DMS 273 (cell line): Measurements from ENCODE around the gene AP1G2.
A peak's percentile ranks its signal among the peaks of the same experiment; 100 is the strongest.

Experiments
- DNase-seq: peaks from one replicate; lab custom pipeline; 2025; ENCODE audit not compliant: unreplicated experiment; lab: John Stamatoyannopoulos, UW

Gene AP1G2

DNA sequence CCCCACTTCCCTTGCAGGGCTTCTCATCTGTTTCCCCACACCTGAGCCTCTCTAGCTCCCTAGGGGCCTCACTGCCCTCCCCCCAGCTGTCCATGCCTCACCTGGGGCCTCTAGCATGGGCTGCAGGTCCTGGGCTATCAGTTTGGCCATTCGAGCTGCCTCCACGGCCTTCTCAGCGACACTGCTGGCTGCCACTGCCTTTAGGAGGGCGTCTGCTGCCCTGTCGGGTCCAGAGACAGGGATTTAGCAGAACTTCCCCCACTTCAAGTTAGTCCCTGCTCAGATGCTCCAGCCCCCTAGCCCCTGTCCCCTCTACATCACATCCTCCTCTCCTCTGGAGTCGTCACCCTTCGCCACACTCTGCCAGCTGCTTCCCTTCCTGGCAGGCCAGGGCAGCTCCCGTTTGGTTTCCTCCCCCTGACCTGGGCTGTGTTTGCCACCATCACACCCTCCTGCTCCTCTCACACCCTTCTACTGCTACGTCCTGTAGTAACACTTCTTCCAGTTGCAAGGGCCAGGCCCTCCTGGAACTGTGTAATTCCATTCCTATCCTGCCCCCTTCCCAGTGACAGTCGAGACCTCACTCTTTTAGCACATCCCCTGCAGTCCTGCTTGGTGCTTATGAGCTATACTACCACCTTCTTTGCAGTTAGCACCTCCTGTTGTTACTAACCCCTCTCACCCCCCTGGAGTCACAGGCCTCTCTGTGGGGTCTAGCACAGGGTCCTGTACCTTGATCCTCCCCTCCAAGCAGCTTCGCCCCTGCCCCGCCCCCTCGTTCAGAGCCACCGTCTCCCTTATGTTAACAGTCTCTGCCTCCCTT lies 4.3 kb upstream of the AP1G2 start:
- no peak for DNase-seq

DNA sequence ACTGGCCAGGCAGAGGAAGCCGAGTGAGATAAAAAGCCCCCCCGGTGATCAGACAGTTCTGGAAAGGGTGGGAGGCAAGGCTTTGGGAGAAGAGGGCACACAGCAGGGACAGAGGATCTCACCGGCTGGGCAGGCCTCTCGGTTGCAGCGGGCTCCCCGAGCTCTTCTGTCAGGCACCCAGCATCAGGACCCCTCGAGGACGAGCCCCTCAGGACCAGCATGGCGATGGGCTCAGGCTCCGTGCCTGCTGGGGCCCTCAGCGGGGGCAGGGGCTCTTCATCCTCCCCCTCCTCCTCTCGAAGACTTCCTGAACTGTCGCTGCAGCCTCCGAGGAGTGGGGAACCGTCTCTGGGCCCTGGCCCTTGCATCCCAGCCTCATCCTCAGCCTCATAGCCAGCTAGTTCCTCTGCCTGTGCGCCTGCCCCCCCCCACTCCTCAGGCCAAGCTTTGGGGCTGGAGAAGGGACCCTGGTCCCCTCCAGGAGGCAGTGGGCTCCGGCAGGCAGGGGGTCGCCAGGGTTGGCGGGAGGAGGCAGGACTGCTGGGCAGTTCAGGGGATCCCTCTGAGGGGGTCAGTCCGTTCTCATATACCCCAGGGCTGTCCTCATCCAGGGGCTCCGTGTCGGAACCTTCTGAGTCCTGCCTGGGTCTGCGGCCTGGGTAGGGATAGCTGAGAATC lies 3.4 kb upstream of the AP1G2 start:
- DNase-seq = no peak

DNA sequence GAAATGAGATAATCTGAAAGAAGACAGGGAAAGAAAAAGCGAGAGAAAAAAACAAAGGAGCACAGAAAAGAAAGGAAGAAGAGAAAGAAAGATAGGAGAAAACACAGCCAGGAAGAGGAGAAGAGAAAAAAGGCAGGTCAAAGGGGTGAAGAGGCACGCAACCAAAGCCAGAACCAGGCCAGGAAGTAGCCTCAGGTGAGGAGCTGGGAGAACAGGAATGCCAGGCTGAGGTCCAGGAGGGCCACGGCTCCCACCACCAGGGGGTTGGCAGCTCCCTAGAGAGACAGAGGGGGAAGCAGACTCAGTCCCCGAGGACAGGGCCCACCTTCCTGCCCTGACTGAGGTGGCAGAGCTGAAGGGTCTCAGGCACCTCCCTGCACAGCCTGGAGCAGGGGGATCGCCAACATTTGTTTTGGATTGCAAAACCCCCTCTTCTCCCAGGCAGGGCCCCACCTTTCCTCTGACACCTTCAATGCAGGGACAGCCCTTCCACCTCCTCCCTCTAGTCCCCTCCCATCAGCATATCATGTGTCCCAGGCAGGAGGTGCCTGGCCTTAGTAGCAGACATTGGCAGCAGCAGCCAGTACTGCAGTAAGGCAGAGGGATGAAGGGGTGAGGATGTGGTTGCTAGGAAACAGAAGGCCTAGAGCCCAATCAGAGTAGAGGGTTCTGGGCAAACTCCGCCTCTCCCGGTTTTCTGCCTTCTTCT lies 2.0 kb upstream of the AP1G2 start:
- peak; percentile 87 for DNase-seq

DNA sequence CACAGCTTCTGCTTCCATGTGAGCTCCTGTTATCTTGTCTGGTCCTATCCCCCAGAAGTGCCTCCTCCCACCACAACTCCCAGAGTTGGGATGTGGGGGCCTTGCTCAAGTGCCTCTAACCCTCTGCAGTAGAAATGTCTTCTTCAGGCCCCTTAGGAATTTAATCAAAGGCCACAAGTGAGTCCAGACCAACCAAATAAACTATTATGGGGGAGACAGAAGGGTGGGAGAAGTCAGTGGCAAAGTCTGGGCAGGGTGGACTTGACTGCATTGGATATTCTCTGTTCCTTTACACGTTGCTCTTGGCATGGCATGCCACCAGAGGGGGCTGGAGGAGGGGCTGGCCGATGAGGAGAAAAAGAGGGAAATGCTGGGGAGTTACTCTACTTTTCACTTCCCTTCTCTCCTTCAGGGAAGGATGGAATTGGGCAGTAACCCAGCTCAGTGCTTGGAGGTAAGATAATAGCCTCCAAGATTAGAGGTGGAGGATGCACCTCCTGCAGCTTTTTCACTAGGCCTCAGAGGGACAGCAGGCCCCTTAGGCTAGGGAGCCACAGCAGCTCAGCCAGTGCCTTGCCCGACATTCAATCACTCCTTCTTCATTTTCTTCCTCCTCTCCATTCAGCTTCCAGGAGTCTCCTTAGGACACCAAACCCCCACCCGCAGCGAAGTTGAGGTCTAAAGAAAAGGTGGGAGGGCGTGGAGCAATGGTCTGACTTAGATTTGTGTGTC lies 1.2 kb upstream of the AP1G2 start:
- peak; percentile 76 for DNase-seq

DNA sequence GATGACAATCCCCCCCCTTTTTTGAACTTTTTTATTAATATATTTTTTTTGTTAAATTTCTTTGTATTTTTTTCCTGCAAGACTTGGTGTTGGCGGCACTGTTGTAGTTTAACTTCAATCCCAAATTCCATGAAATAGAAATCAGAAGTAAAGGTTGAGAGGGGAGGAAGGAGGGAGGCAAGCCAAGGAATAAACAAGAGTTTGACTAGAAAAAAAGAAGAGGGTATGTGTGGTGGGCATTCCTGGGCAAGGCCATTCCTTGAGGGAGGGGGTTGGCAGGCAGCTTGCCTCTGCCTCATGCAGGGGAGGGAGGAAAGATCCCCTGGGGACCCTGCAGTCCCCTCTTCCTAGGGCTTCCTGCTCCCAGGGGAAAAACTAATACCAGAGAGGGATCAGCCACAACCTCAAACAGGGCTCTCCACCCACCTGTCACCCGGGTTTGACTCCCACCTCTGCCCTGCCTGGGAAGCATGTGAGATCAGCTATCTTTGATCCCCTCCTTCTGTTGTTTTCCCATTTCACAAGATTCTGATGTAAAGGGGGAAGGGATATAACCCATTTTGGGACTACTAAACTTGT lies 519 bp upstream of the AP1G2 start:
- DNase-seq = no peak

DNA sequence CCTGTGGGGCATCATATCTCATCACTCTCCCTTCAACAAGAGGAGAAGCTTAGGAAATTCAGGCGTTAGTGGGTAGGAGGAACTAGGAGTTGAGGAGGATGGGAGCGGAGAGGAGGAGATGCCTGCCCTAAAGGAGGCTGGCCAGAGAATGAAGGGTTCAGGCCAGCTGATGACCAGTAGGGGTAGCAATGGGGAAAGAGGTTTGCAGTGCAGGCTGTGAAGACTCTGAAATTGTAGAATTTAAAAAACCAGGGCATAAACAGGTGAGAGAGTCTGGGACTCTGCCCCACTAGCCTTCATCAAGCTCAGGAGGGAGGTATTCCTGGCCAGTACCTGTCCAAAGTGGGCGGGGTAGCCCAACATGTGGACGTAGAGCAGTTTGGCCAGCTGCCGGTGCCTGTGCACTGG lies 809 bp downstream of the AP1G2 start:
- no peak for DNase-seq

DNA sequence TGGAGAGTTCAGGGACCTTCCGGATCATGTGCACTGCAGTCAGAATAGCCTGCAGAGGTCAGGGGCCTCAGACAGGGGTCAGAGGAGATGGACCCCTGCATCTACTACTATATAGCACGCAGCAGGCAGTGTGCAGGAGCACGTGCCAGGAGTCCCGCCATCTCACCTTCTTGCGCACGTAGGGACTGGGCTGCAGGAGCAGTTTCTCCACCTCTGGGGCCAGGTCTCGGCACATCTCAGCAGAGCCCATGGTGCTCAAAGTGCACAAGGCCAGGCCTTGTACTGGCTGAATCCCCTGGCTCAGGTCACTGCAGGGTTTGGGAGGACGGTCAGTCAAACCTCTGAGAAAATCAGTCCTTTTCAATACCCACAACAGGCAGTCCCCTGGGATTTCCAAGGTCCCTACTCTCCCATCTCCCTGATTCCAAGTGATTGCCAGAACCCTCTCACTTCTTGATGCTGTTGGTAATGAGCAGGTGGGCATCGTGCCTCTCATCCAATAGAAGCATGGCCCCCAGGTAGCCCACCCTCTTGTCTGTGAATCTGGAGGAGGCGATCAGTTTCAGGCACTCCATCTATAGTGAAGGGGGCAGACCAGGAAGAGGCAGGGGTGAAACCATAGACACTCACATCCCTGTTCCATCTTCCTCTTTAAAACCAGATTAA lies 1.3 kb downstream of the AP1G2 start:
- no peak for DNase-seq

DNA sequence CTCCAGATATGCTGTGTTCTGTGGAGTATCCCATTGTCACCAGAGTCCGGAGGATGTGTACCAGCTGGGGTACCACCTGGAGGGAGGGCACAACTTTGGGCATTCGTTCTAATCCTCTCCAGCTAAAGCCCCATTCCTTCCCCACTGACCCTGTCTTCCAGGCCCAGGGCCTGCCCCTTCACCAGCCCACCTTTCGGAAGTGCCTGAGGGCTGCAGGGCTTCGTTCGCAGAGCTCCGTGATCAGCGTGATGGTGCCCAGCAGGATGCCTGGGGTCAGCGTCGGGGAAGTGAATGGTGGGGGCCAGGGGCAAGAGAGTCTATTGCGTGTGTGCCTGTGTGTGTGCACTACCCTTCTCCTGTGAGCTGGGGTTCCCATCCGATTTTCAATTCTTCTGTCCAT lies 2.0 kb downstream of the AP1G2 start:
- DNase-seq = no peak

DNA sequence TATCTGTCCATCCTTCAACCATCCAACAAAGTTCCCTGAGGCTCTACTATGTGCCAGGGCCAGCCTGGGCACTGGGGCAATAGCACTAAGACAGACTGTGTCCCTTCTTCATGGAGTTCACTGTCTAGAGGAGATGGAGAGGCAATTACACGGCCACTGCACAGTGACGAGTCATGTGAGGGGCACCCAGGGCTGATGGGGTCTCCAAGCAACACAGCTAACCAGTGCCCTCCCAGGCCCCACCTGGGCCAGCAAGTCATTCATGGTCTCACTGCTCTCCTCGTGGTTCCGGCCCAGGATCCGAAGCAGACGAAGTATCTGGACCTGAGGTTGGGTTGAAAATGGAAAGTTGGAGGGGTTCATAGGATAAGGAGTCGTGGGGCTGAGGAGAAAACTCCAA lies 2.7 kb downstream of the AP1G2 start:
- DNase-seq = no peak

DNA sequence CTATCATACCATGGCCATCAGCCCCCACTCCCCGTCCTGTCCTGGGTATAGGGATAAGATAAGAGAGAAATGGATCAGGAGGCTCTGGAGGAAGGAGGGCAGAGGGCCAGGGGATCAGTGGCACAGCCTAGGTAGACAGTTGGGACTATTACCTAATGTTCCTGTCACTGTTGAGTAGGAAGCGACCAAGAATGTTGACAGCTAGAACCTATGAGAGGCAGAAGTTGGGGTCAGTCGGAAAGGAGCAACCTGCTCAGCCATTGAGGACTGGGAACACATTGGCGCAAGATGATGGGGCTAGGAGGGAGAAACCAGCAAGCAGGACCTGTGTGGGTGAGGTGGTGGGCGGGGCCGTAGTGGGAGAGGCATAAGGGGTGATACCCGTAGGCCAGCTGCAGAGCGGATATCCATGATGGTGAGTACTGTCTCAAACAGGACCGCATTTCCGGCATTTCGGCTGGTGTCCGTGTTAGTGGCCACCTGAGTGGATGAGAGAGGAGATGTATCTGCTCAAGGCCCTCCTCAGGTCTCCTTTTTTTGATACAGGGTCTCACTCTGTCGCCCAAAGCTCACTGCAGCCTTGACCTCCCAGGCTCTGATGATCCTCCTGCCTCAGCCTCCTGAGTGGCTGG lies 3.3 kb downstream of the AP1G2 start:
- DNase-seq = no peak

DNA sequence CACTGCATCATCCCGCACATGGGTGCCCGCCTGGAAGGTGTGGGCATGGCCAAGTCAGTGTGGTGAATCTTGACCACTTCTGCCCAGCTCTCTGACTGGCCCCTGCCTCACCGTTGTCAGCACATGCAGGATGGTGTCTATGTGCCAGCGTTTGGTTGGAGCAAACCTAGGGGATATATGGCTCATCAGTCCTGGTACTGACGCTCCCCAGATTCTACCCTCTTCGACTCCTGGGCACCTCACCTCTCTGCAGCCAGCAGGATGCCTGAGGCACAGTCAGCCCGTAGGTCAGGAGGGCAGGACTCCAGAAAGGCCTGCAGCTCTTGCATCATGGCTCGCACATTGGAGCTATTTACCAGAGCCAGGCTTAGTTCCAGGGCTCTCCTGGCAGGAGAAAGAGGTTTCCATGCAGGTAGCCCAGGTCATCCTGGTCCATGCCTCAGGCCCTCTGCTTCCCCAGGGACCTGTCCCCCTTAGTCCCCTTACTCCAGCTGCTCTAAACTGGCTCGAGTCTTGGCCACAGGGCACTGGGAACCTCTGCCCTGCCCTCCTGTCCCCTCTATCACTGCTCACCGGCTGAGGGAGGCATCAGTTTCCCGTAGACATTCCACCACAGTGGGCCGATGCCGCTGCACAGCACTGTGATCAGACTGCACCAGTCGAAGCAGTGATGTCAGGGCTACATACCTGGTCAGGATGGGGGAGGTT lies 4.0 kb downstream of the AP1G2 start:
- no peak for DNase-seq

DNA sequence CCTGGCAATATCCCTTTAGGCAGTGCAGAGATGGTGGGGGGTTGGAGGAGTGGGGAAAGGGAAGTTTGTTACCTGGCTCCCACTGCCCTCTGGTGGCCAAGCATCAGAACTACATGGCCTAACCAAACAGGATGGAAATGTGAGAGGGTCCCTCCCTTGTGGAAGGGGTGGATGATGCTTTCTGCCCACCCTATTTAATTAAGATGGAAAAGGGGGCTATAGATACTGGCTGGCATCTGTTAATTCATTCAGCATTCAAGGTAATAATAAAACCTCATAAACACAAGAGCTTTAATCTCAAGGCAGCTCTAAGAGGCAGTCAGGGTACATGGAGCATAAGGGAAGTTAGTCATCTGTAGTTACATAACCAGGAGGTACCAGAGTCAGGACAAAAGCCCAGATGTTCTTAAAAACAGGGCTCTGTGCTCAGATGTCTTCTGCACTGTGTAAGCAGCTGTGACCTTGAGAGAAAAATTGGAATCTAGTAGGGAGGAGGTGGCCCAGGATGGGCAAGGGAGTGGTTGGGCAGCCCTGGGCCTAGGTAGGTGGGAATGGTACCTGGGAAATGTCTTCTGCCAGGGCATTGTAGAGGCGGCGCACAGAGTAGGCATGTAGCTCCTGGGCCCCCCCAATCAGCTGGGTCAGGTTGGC lies 4.6 kb downstream of the AP1G2 start:
- peak; percentile 83 for DNase-seq

DNA sequence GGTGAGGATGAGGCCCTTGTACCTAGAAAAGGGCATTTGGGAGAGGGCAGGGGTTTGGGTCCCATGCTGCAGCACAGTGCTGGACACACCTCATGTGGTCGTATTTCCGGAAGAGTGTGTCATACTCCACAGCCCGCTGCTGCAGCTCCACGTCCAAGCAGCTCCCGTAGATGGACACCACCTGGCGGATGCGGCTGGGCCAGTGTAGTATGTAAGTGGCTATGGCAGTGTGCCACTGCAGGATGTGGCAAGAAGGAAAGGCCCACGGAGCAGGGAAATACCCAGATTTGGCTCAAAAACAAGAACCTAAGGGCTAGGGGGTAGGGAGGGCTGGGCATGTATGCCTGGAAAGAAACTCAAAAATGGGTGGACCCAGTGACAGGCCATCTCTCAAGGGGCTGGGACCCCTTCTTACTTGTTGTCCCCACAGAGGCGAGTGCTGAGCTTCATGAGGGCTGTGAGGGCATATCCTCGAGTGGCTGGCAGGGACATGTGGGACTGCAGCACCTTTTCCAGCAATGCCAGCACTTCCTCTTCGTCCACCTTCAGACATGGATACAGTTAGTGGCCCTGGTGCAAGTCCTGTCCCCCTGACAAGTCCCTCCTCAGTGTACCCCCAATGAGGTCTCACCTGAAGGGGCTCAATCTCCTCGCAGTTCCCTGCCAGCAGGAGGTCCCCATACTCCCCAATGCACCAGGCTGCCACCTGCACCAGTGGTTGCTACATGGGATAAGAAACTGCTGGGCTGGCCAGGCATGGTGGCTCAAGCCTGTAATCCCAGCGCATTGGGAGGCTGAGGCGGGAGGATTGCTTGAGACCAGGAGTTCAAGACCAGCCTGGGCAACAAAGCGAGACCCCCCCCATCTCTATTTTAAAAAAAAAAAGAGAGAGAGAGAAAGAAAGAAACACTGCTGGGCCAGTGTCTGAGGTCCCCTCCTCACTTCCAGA lies 5.4 kb downstream of the AP1G2 start:
- no peak for DNase-seq

DNA sequence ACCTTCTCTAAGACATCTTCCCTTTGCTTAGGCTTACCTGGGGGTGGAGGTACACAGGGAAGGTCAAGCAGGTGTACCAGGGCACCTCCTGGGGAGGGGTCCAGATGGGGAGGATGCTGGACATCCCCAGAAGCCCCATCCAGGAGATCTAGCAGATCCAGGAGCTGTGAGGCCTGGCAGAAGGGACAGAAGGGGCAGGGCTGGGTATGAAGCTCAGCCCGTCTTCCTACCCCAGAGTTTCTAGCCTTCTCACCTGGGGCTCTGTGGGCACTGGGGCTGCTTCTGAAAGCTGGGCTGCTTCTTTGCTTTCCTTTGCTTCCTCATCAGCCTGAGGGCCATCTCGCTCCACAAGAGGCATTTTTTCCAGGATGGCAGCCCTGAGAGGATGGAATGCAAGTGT lies 6.3 kb downstream of the AP1G2 start:
- no peak for DNase-seq

DNA sequence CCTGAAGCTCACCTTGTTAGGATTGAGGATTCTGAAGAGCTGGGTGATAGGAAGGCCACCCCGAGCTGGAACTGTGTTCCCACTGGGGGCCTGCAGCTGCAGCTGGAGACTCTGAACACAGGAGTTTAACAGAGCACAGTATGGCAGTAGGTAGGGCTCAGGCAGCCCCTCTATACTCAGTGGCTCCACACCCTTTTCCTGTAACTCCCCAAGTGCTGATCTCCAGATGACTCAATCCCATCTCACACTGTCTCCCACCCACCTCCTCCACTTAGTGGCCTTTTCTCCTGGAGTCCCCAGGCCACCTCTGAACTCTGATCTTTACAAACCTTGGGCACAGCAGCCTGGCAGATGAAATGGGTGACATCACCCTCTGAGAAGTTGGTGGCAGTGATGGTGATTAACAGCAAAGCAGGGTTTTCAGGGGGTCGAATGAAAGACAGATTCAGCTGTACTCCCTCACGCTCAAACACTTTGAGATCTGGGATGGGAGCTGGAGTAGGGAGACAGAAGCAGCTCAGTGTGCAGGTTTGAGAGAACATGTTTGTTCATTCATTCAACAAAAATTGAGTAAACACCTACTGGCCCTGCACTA lies 7.6 kb downstream of the AP1G2 start:
- no peak for DNase-seq

DNA sequence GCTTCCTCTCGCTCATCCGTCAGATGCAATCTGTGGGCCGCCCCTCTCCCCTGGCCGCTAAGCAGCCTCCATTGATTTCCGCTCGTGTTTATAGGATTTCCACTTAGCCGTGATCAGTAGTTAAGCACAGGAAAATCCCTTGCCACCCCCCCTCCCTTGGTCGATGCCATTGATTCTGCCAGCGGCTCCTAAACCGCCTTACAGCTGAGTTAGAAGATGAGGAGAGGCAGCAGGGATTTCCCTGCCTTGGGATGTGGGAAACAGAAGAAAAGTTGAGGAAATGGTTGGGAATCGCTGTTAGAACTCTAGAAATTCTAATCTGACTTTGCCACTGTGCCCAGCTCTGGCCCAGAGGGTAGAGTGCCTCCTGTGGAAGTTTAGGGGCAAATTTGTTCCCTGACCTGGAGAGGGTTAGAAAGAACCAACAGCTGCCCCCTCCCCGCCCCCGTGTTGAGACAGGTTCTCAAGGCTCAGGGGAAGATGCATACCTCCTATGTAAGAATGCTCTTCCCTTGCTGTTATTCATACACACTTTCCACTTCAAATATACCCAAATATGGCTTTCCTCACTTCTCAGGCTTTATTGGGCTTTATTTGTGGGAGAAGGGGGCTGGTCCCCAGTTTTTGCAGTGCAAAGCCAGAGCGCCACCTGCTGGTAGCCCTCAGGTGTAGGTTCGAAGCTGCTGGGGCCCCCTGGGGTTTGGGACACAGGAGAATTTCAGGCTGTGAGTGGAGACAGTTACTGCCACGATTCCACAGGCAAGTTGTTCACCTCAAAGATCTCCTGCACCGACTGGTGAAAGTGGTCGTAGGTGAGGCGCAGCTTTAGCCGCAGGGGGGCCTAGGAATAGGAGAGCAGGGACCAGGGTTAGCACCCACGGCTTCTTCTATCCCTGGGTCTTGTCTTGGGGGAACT lies 8.3 kb downstream of the AP1G2 start:
- peak; percentile 85 for DNase-seq
